ENCODE measurements around the gene MPEG1. TPM values are rescaled to one million over a fixed set of nuclear protein-coding genes. Genes with fewer than 3 reads are reported as not detected.

Gene MPEG1
- total RNA-seq, 1 donor from 2014 or later, result not detected

DNA sequence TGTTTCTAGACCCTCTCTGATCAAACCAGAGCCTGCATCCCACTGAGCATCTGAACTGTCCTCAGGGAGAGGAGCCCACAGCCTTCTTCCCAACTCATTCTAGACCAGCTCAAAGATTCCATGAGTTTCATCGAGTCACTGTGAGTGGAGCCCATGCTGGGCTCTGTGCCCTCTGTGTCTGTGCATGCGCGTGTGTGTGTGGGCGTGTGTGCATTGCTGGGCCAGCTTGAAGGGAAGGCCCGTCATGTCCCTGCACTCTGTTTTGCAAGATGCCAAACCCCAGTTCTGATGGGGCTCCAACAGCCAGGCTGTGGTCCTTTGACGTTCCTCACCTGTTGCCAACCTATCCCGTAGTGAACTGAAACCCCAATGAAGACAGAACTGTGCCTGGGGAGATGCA is 7.1 kb downstream of the MPEG1 start:
- Mint-ChIP-seq H3K9me3 (ENCODE audit: unreplicated experiment) (no peaks in the 10 kb centered on the region), H3K27ac (ENCODE audit: unreplicated experiment) (no peak overlapping the region), H3K36me3 (ENCODE audit: unreplicated experiment) (no peaks in the 10 kb centered on the region), H3K4me3 (ENCODE audit: unreplicated experiment) (no peak overlapping the region), H3K27me3 (ENCODE audit: unreplicated experiment) (peaks cover 2% of the 10 kb centered on the region), H3K4me1 (ENCODE audit: low read depth, unreplicated experiment) (no peaks in the 10 kb centered on the region)
- DNase-seq, result no peak
- TF ChIP-seq, protein P1, sequence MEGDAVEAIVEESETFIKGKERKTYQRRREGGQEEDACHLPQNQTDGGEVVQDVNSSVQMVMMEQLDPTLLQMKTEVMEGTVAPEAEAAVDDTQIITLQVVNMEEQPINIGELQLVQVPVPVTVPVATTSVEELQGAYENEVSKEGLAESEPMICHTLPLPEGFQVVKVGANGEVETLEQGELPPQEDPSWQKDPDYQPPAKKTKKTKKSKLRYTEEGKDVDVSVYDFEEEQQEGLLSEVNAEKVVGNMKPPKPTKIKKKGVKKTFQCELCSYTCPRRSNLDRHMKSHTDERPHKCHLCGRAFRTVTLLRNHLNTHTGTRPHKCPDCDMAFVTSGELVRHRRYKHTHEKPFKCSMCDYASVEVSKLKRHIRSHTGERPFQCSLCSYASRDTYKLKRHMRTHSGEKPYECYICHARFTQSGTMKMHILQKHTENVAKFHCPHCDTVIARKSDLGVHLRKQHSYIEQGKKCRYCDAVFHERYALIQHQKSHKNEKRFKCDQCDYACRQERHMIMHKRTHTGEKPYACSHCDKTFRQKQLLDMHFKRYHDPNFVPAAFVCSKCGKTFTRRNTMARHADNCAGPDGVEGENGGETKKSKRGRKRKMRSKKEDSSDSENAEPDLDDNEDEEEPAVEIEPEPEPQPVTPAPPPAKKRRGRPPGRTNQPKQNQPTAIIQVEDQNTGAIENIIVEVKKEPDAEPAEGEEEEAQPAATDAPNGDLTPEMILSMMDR (IDR thresholded peaks at IDR 0.05; ENCODE audit: partially characterized antibody, unreplicated experiment), result no peak

DNA sequence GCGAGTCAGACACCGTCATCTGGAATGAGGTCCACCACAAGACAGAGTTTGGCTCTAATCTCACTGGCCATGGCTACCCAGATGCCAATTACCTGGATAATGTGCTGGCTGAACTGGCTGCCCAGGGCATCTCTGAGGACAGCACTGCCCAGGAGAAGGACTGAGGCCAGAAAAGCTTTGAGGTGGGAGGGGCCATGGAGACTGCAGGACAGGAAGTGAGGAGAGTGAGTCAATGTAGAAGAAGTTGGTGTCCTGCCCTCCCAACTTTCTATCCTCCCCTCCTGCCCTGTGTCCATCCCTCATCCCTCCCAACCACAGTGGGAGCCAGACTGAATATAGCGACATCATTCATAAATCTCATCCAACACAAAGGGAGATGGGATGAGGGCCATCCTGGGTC is 8.0 kb downstream of the MPEG1 start:
- TF ChIP-seq, protein P1 (IDR thresholded peaks at IDR 0.05; ENCODE audit: partially characterized antibody, unreplicated experiment), result no peak
- H3K36me3 Mint-ChIP-seq (ENCODE audit: unreplicated experiment), result no peaks in the 10 kb centered on the region
- peaks cover 2% of the 10 kb centered on the region for H3K27me3 Mint-ChIP-seq (ENCODE audit: unreplicated experiment)
- no peaks in the 10 kb centered on the region for H3K4me1 Mint-ChIP-seq (ENCODE audit: low read depth, unreplicated experiment)
- no peaks in the 10 kb centered on the region for H3K9me3 Mint-ChIP-seq (ENCODE audit: unreplicated experiment)
- H3K27ac Mint-ChIP-seq (ENCODE audit: unreplicated experiment), result no peak overlapping the region
- H3K4me3 Mint-ChIP-seq (ENCODE audit: unreplicated experiment), result no peak overlapping the region
- no peak for DNase-seq

DNA sequence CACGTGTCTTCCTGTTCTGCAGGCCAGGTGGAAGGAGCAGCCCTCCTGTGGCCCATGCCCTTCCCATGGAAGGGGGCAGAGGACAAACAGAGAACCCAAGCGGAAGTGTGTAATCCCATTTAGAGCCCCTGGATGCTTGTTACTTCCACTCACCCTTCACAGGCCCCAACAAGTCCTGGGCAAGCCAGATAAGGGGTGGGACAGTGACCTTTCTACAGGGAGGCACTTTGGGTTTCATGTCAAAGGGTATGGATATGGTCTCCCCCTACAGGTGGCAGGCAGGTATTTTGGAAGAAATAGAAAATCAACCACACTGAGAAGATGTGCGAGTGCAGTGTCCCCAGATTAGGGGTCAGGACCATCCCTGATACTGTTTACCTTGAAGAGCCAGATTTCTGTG is 11.4 kb downstream of the MPEG1 start:
- Mint-ChIP-seq H3K4me1 (ENCODE audit: low read depth, unreplicated experiment) (no peaks in the 10 kb centered on the region), H3K4me3 (ENCODE audit: unreplicated experiment) (no peak overlapping the region), H3K9me3 (ENCODE audit: unreplicated experiment) (peaks cover 1% of the 10 kb centered on the region), H3K27ac (ENCODE audit: unreplicated experiment) (no peak overlapping the region), H3K36me3 (ENCODE audit: unreplicated experiment) (no peaks in the 10 kb centered on the region), H3K27me3 (ENCODE audit: unreplicated experiment) (peaks cover 2% of the 10 kb centered on the region)
- DNase-seq, result no peak
- TF ChIP-seq, protein P1 (IDR thresholded peaks at IDR 0.05; ENCODE audit: partially characterized antibody, unreplicated experiment), result peak; percentile 23

DNA sequence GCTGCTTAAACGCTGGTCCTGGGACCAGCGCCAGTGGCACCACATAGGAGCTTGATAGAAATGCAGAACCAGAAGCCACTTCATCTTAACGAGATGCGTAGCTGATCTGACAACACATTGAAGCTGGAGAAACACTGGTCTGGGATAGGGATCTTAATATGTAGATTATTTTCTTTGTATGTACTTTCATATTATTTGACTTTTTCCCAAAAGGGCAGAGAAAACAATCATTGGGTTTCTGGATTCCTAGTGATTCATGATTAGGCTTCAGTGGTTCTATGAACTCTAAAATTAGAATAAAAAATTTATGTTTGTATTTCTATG is 12.3 kb downstream of the MPEG1 start:
- Mint-ChIP-seq H3K9me3 (ENCODE audit: unreplicated experiment) (peaks cover 1% of the 10 kb centered on the region), H3K4me1 (ENCODE audit: low read depth, unreplicated experiment) (no peaks in the 10 kb centered on the region), H3K27me3 (ENCODE audit: unreplicated experiment) (peaks cover 2% of the 10 kb centered on the region), H3K36me3 (ENCODE audit: unreplicated experiment) (no peaks in the 10 kb centered on the region), H3K4me3 (ENCODE audit: unreplicated experiment) (no peak overlapping the region), H3K27ac (ENCODE audit: unreplicated experiment) (no peak overlapping the region)
- TF ChIP-seq, protein P1 (IDR thresholded peaks at IDR 0.05; ENCODE audit: partially characterized antibody, unreplicated experiment), result no peak
- no peak for DNase-seq

DNA sequence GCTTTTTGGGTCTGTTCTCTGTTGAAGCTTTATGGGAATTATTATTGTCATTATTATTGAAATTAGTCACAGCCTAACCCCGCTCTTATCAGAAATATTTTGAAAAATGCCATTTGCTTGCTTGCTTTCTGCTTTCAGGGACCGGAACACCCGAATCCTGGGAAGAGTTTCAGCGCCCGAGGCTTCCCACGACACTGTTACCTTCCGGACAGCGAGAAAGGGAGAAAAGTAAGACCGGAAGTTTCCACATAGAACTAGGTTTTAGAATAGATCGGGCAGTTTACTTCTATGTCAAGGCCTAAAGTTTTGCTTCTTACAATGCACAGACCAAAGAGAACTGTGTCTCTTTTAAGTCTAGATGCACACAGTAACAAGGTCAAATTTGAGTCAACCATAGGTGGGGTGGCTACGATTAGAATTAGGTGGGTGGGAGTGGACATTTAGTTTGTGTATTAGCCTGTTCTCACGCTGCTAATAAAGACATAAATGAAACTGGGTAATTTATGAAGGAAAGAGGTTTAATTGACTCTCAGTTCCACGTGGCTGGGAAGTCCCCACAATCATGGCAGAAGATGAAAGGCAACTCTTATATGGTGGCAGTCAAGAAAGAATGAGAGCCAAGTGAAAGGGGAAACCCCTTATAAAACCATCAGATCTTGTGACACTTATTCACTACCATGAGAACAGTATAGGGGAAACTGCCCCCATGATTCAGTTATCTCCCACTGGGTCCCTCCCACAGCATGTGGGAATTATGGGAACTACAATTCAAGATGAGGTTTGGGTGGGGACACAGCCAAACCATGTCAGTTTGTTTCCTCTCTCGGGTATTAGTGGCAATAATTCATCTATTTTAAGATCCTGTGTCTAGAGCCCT is 12.9 kb downstream of the MPEG1 start:
- no peak for DNase-seq
- Mint-ChIP-seq H3K4me1 (ENCODE audit: low read depth, unreplicated experiment) (no peaks in the 10 kb centered on the region), H3K9me3 (ENCODE audit: unreplicated experiment) (peaks cover 1% of the 10 kb centered on the region), H3K4me3 (ENCODE audit: unreplicated experiment) (no peak overlapping the region), H3K27me3 (ENCODE audit: unreplicated experiment) (peaks cover 2% of the 10 kb centered on the region), H3K27ac (ENCODE audit: unreplicated experiment) (no peak overlapping the region), H3K36me3 (ENCODE audit: unreplicated experiment) (no peaks in the 10 kb centered on the region)
- TF ChIP-seq, protein P1 (IDR thresholded peaks at IDR 0.05; ENCODE audit: partially characterized antibody, unreplicated experiment), result no peak

Data from glutamatergic neuron (in vitro differentiated cells).